Caco-2 (cell line): Measurements from ENCODE around the gene NIPAL3. TPM values are rescaled to one million over a fixed set of nuclear protein-coding genes. Genes with fewer than 3 reads are reported as not detected.
"Not testable (repeated sequence)": the region's sequence is repeated elsewhere in the genome, so short reads cannot be mapped to it uniquely, and the experiment has no call there.

Experiments used
- BruUV-seq: library from RNA; stranded (reverse); fragments of 400-500 nt; replicated peaks from 2 replicates; lab custom pipeline; 2021; lab: Mats Ljungman, UMichigan
- CTCF ChIA-PET: fragments of 300-600 bp; sonication (Branson Sonifier 250); formaldehyde crosslinking; loops from one replicate; lab custom pipeline; 2022; ENCODE audit warnings: antibody characterized with exemption; lab: Charles Lee
- POLR2A ChIA-PET: fragments of 300-600 bp; sonication (Branson Sonifier 250); formaldehyde crosslinking; loops from one replicate; lab custom pipeline; 2022; ENCODE audit warnings: antibody characterized with exemption; lab: Charles Lee
- DNase-seq, 2 experiments: peaks; one replicate each; pipeline versions ENCODE4 v3.0.0 to v3.0.0-alpha.2; 2020 to 2022
- H3K27me3 ChIP-seq: replicated peaks from 2 replicates; pipeline ENCODE4 v1.6.0; 2011; ENCODE audit warnings: low read length; ENCODE audit not compliant: control insufficient read depth, insufficient read depth
- H3K36me3 ChIP-seq: 2 replicates; pipeline ENCODE4 v1.5.1; 2011; ENCODE audit warnings: low read length; ENCODE audit not compliant: control insufficient read depth, insufficient read depth
- H3K4me1 ChIP-seq: fragments of 250-450 bp; sonication (Bioruptor Pico); 2 replicates; pipeline ENCODE4 v1.5.1; 2020; ENCODE audit warnings: mild to moderate bottlenecking
- H3K4me3 ChIP-seq: 2 replicates; pipeline ENCODE4 v1.5.1; 2011; ENCODE audit warnings: low read depth, mild to moderate bottlenecking, control low read depth, low read length
- H3K9me3 ChIP-seq: fragments of 250-450 bp; sonication (Bioruptor Pico); 2 replicates; pipeline ENCODE4 v1.5.1; 2020; ENCODE audit warnings: mild to moderate bottlenecking, moderate library complexity
- H3K27ac Mint-ChIP-seq: one replicate; pipeline ENCODE4 v1.8.0; 2022; ENCODE audit warnings: mixed read lengths; ENCODE audit not compliant: unreplicated experiment
- H3K27me3 Mint-ChIP-seq: one replicate; pipeline ENCODE4 v1.8.0; 2022; ENCODE audit warnings: mixed read lengths; ENCODE audit not compliant: insufficient read depth, unreplicated experiment
- H3K36me3 Mint-ChIP-seq: one replicate; pipeline ENCODE4 v1.8.0; 2022; ENCODE audit warnings: mild to moderate bottlenecking, mixed read lengths; ENCODE audit not compliant: insufficient read depth, unreplicated experiment
- H3K4me1 Mint-ChIP-seq: one replicate; pipeline ENCODE4 v1.8.0; 2022; ENCODE audit warnings: low read depth, mixed read lengths; ENCODE audit not compliant: unreplicated experiment
- H3K4me3 Mint-ChIP-seq: one replicate; pipeline ENCODE4 v1.8.0; 2022; ENCODE audit warnings: mild to moderate bottlenecking, moderate library complexity, mixed read lengths; ENCODE audit not compliant: unreplicated experiment
- H3K9me3 Mint-ChIP-seq: one replicate; pipeline ENCODE4 v1.8.0; 2022; ENCODE audit warnings: mixed read lengths; ENCODE audit not compliant: unreplicated experiment
- intact Hi-C: fragments of 100-400 bp; cut with micrococcal nuclease; formaldehyde crosslinking; loops from one replicate; pipeline ENCODE4 v1.10.0; 2022; ENCODE audit not compliant: unreplicated experiment
- total RNA-seq: library from RNA; stranded (reverse); gene quantifications from 2 replicates; pipeline ENCODE4 v1.2.3, GENCODE V29; 2022
- TF ChIP-seq, protein P1 (sequence below), 2 experiments: fragments of 200-600 bp in 1 of 2; IDR thresholded peaks; 1 replicate in 1 of 2; 2 replicates in 1 of 2; pipeline versions ENCODE4 v1.5.1 to v1.8.0; 2011 to 2022; ENCODE audit warnings: antibody characterized with exemption in 1 of 2, control low read depth in 1 of 2, inconsistent platforms in 1 of 2, low read depth in 1 of 2, low read length in 1 of 2, mild to moderate bottlenecking in 1 of 2, moderate library complexity in 1 of 2; ENCODE audit not compliant: insufficient read depth in 1 of 2, severe bottlenecking in 1 of 2, unreplicated experiment in 1 of 2

NIPAL3 gene
- total RNA-seq, 1 experiment from 2014 or later = 9.2 TPM

DNA sequence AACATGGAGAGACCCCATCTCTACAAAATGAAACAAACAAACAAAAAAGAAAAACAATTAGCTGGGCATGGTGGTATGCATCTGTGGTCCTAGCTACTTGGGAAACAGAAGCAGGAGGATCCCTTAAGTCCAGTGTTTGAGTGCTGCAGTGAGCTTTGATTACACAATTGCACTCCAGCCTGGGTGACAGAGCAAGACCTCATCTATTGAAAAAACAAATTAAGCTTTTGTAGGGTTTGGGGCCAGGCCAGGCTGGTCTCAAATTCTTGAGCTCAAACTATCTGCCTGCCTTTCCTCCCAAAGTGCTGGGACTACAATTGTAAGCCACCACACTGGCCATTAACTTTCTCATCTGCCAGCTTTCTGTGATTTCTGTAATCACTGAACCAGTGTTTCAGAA lies 27.2 kb downstream of the NIPAL3 start:
- no peaks in the 10 kb centered on the region for H3K36me3 ChIP-seq
- no peak overlapping the region for H3K4me3 ChIP-seq
- no peaks in the 10 kb centered on the region for H3K36me3 Mint-ChIP-seq
- no peaks in the 10 kb centered on the region for H3K9me3 ChIP-seq
- ChIA-PET CTCF (no interaction called here), POLR2A (no interaction called here)
- no peak for DNase-seq
- no peak overlapping the region for H3K27ac Mint-ChIP-seq
- TF ChIP-seq, protein P1, sequence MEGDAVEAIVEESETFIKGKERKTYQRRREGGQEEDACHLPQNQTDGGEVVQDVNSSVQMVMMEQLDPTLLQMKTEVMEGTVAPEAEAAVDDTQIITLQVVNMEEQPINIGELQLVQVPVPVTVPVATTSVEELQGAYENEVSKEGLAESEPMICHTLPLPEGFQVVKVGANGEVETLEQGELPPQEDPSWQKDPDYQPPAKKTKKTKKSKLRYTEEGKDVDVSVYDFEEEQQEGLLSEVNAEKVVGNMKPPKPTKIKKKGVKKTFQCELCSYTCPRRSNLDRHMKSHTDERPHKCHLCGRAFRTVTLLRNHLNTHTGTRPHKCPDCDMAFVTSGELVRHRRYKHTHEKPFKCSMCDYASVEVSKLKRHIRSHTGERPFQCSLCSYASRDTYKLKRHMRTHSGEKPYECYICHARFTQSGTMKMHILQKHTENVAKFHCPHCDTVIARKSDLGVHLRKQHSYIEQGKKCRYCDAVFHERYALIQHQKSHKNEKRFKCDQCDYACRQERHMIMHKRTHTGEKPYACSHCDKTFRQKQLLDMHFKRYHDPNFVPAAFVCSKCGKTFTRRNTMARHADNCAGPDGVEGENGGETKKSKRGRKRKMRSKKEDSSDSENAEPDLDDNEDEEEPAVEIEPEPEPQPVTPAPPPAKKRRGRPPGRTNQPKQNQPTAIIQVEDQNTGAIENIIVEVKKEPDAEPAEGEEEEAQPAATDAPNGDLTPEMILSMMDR (IDR thresholded peaks at IDR 0.05; ENCODE audit: insufficient read depth in 1 of 2, low read depth in 1 of 2, low read length in 1 of 2, severe bottlenecking in 1 of 2, unreplicated experiment in 1 of 2) = no peak
- H3K27me3 Mint-ChIP-seq = no peaks in the 10 kb centered on the region
- no peaks in the 10 kb centered on the region for H3K27me3 ChIP-seq
- H3K4me1 ChIP-seq = no peaks in the 10 kb centered on the region
- intact Hi-C loops = no loop called here
- no TSS peak for BruUV-seq
- no peak overlapping the region for H3K4me3 Mint-ChIP-seq
- H3K4me1 Mint-ChIP-seq = no peaks in the 10 kb centered on the region
- H3K9me3 Mint-ChIP-seq = no peaks in the 10 kb centered on the region

DNA sequence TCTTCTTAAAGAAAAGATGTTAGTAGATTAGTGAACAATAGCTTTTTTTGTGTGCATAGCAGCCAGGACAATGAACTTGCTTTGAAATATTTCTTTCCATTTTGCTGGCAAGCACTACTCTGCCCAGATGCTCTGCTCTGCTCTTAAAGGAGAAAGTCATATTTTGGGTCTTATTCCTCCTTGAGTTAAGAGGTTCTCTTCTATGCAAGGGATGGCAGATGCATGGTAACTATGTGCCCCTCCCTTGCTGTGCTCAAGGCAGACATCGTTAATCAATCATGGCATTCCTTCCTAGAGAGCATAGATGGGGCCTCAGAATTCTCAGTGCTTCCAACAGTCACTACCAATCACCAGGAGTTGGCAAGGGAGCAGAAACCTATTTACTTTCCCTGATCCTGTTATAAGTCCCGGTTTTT lies 27.6 kb downstream of the NIPAL3 start:
- no peaks in the 10 kb centered on the region for H3K9me3 Mint-ChIP-seq
- no TSS peak for BruUV-seq
- H3K27ac Mint-ChIP-seq = no peak overlapping the region
- H3K36me3 ChIP-seq = no peaks in the 10 kb centered on the region
- H3K9me3 ChIP-seq = no peaks in the 10 kb centered on the region
- no peak overlapping the region for H3K4me3 Mint-ChIP-seq
- POLR2A ChIA-PET = no interaction called here
- H3K4me3 ChIP-seq = no peak overlapping the region
- no peaks in the 10 kb centered on the region for H3K27me3 Mint-ChIP-seq
- H3K4me1 Mint-ChIP-seq = no peaks in the 10 kb centered on the region
- DNase-seq = no peak
- intact Hi-C loops = no loop called here
- CTCF ChIA-PET = no interaction called here
- no peaks in the 10 kb centered on the region for H3K4me1 ChIP-seq
- H3K27me3 ChIP-seq = no peaks in the 10 kb centered on the region
- TF ChIP-seq, protein P1 (IDR thresholded peaks at IDR 0.05; ENCODE audit: insufficient read depth in 1 of 2, low read depth in 1 of 2, low read length in 1 of 2, severe bottlenecking in 1 of 2, unreplicated experiment in 1 of 2) = no peak
- no peaks in the 10 kb centered on the region for H3K36me3 Mint-ChIP-seq

DNA sequence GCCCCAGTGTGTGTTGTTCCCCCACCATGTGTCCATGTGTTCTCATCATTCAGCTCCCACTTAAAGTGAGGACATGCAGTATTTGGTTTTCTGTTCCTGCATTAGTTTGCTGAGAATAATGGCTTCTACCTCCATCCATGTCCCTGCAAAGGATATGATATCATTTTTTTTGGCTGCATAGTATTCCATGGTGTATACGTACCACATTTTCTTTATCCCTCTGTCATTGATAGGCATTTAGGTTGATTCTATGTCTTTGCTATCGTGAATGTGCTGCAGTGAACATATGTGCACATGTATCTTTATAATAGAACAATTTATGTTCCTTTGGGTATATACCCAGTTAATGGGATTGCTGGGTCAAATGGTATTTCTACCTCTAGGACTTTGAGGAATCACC lies 30.8 kb downstream of the NIPAL3 start:
- H3K27me3 ChIP-seq, intact Hi-C loops, H3K9me3 ChIP-seq, H3K27me3 Mint-ChIP-seq, H3K36me3 ChIP-seq, H3K36me3 Mint-ChIP-seq, DNase-seq, H3K4me3 ChIP-seq, H3K4me3 Mint-ChIP-seq, H3K9me3 Mint-ChIP-seq, H3K4me1 ChIP-seq, H3K27ac Mint-ChIP-seq, POLR2A ChIA-PET, H3K4me1 Mint-ChIP-seq, BruUV-seq: not testable (repeated sequence)
- CTCF ChIA-PET = interaction anchor here (0.6 kb wide), 1 partner anchor 190 kb away, joined by 3 read pairs; no protein-coding TSS in a partner anchor

DNA sequence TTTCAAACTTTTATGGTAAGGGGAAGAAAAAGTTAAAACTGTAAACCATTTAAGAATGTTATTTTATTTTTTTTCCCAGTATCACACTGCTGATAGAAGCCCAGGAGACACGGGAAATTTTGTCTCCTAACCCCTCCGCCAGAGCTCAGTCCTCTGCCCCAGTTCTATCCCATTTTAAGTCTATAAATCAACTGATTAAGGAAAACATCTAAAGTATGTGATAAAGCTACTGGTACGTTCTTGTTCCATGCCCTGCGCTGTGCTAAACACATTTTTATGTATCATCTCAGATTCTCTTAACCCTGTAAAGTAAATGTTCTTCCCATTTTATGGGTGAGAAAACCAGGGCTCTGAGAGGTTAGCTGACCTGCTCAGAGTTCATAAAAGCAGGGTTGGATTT lies 34.7 kb downstream of the NIPAL3 start:
- Histone ChIP-seq H3K27me3 (no peaks in the 10 kb centered on the region), H3K36me3 (no peaks in the 10 kb centered on the region), H3K4me3 (no peak overlapping the region), H3K4me1 (no peaks in the 10 kb centered on the region), H3K9me3 (no peaks in the 10 kb centered on the region)
- TF ChIP-seq, protein P1 (IDR thresholded peaks at IDR 0.05; ENCODE audit: insufficient read depth in 1 of 2, low read depth in 1 of 2, low read length in 1 of 2, severe bottlenecking in 1 of 2, unreplicated experiment in 1 of 2) = no peak
- Mint-ChIP-seq H3K36me3 (peaks cover 5% of the 10 kb centered on the region), H3K4me3 (no peak overlapping the region), H3K4me1 (no peaks in the 10 kb centered on the region), H3K9me3 (no peaks in the 10 kb centered on the region), H3K27ac (no peak overlapping the region), H3K27me3 (no peaks in the 10 kb centered on the region)
- DNase-seq = no peak
- POLR2A ChIA-PET = no interaction called here
- intact Hi-C loops = no loop called here
- no TSS peak for BruUV-seq
- CTCF ChIA-PET = no interaction called here
